ENCODE data around the gene PCYT1B. TPM values are rescaled to one million over a fixed set of nuclear protein-coding genes. Genes with fewer than 3 reads are reported as not detected.
"Not testable (repeated sequence)": the region's sequence is repeated elsewhere in the genome, so short reads cannot be mapped to it uniquely, and the experiment has no call there.

The PCYT1B gene
- total RNA-seq, 5 donors from 2014 or later (not counting 1 experiment from before 2014, with no cell fraction given): 0.06 to 0.50 TPM; not detected in 3

DNA sequence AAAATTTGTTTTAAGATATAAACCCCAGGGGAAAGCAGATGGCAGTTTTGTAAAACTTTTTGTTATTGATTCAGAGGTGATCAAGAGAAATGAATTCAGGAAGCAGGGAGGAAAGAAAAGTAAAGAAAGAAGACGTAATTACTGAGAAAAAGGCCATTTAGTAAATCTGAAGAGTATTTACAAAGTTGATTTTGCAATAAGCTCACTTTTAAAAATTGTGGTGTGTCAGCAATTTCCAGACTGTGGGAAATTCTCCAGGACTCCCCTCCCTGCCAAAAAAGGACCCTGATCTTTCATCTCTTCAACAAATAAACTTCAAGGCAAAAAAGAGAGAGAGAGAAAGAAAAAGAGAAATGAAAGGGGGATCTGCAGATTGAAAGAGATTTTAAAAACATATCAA lies 36.6 kb downstream of the PCYT1B start:
- Mint-ChIP-seq H3K36me3 (no peaks in the 10 kb centered on the region), H3K27ac (no peak overlapping the region), H3K4me1 (no peaks in the 10 kb centered on the region), H3K9me3 (no peaks in the 10 kb centered on the region), H3K27me3 (peaks cover 2 to 7% of the 10 kb centered on the region in 2 donors), H3K4me3 (no peak overlapping the region)
- ATAC-seq (replicated peaks in 1 of 4) (no peak), DNase-seq (no peak)
- Histone ChIP-seq H3K36me3 (ENCODE audit: control insufficient read depth in 2 of 2, extremely low read depth in 1 of 2, insufficient read depth in 1 of 2, low read length in 1 of 2) (no peaks in the 10 kb centered on the region), H3K4me3 (ENCODE audit: control insufficient read depth in 1 of 2, extremely low read depth in 1 of 2, low read length in 1 of 2) (no peak overlapping the region), H3K27me3 (replicated peaks in 1 of 2; ENCODE audit: control insufficient read depth in 2 of 2, extremely low read depth in 1 of 2, insufficient read depth in 2 of 2, low read length in 1 of 2) (no peaks in the 10 kb centered on the region), H3K9me3 (no peaks in the 10 kb centered on the region), H3K27ac (ENCODE audit: low read length) (no peak overlapping the region), H3K4me1 (ENCODE audit: control insufficient read depth in 1 of 2, extremely low read depth in 1 of 2, insufficient read depth in 2 of 2, low read length in 2 of 2) (no peaks in the 10 kb centered on the region)
- WGBS (ENCODE audit: insufficient coverage): no CpG with 5 or more reads among the region's 1 CpG
- POLR2A ChIA-PET: no interaction called here
- CTCF ChIA-PET: no interaction called here

DNA sequence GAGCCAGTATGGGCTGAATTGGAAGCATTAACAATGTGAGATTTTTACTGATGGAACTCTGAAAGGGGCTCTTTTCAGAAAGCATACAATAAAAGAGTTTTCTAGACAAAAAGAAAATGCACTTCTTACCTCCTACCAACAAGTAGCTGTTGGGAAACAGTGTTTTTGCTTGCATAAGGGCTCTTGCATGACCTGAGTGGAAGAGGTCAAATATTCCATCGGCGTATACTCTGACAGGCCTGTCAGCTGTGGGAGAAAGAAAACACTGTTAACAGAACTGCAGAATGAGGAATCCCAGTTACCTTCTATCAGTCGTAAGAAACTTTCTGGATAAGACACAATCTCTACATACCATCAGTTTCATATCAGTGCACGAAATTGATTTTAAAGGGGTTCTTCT lies 39.5 kb downstream of the PCYT1B start:
- H3K27ac Mint-ChIP-seq: no peak overlapping the region
- Histone ChIP-seq H3K9me3 (no peaks in the 10 kb centered on the region), H3K27ac (ENCODE audit: low read length) (no peak overlapping the region), H3K27me3 (replicated peaks in 1 of 2; ENCODE audit: control insufficient read depth in 2 of 2, extremely low read depth in 1 of 2, insufficient read depth in 2 of 2, low read length in 1 of 2) (peaks cover 0 to 2% of the 10 kb centered on the region in 2 experiments), H3K4me1 (ENCODE audit: control insufficient read depth in 1 of 2, extremely low read depth in 1 of 2, insufficient read depth in 2 of 2, low read length in 2 of 2) (no peaks in the 10 kb centered on the region), H3K4me3 (ENCODE audit: control insufficient read depth in 1 of 2, extremely low read depth in 1 of 2, low read length in 1 of 2) (no peak overlapping the region), H3K36me3 (ENCODE audit: control insufficient read depth in 2 of 2, extremely low read depth in 1 of 2, insufficient read depth in 1 of 2, low read length in 1 of 2) (no peaks in the 10 kb centered on the region)
- CTCF ChIA-PET: no interaction called here
- H3K27me3 Mint-ChIP-seq: peaks cover 5 to 13% of the 10 kb centered on the region in 2 donors
- DNase-seq (no peak), ATAC-seq (replicated peaks in 1 of 4) (no peak)
- no peaks in the 10 kb centered on the region for H3K36me3 Mint-ChIP-seq
- no CpG with 5 or more reads among the region's 4 CpGs for WGBS (ENCODE audit: insufficient coverage)
- H3K4me3 Mint-ChIP-seq: no peak overlapping the region
- no peaks in the 10 kb centered on the region for H3K4me1 Mint-ChIP-seq
- POLR2A ChIA-PET: no interaction called here
- no peaks in the 10 kb centered on the region for H3K9me3 Mint-ChIP-seq

- H3K4me3 ChIP-seq (ENCODE audit: control insufficient read depth in 1 of 2, extremely low read depth in 1 of 2, low read length in 1 of 2); ATAC-seq (replicated peaks in 1 of 4); H3K27ac Mint-ChIP-seq; POLR2A ChIA-PET; DNase-seq; H3K36me3 ChIP-seq (ENCODE audit: control insufficient read depth in 2 of 2, extremely low read depth in 1 of 2, insufficient read depth in 1 of 2, low read length in 1 of 2); CTCF ChIA-PET; H3K36me3 Mint-ChIP-seq; H3K27ac ChIP-seq (ENCODE audit: low read length); H3K4me1 ChIP-seq (ENCODE audit: control insufficient read depth in 1 of 2, extremely low read depth in 1 of 2, insufficient read depth in 2 of 2, low read length in 2 of 2); H3K4me3 Mint-ChIP-seq; H3K27me3 ChIP-seq (replicated peaks in 1 of 2; ENCODE audit: control insufficient read depth in 2 of 2, extremely low read depth in 1 of 2, insufficient read depth in 2 of 2, low read length in 1 of 2); H3K4me1 Mint-ChIP-seq; H3K9me3 Mint-ChIP-seq; H3K9me3 ChIP-seq: not testable (repeated sequence)
- no CpG with 5 or more reads among the region's 3 CpGs for WGBS (ENCODE audit: insufficient coverage)
- peaks cover 5 to 22% of the 10 kb centered on the region in 2 donors for H3K27me3 Mint-ChIP-seq
Observed at GRCh38 chrX:24605941-24606340, 41.2 kb downstream of the PCYT1B start.

- H3K27ac ChIP-seq (ENCODE audit: low read length): no peak overlapping the region
- ATAC-seq (replicated peaks in 1 of 4) (no peak), DNase-seq (no peak)
- H3K9me3 Mint-ChIP-seq: no peaks in the 10 kb centered on the region
- no peak overlapping the region for H3K27ac Mint-ChIP-seq
- peaks cover 0 to 2% of the 10 kb centered on the region in 2 experiments for H3K27me3 ChIP-seq (replicated peaks in 1 of 2; ENCODE audit: control insufficient read depth in 2 of 2, extremely low read depth in 1 of 2, insufficient read depth in 2 of 2, low read length in 1 of 2)
- H3K36me3 Mint-ChIP-seq: no peaks in the 10 kb centered on the region
- H3K4me3 ChIP-seq (ENCODE audit: control insufficient read depth in 1 of 2, extremely low read depth in 1 of 2, low read length in 1 of 2): no peak overlapping the region
- H3K36me3 ChIP-seq (ENCODE audit: control insufficient read depth in 2 of 2, extremely low read depth in 1 of 2, insufficient read depth in 1 of 2, low read length in 1 of 2): no peaks in the 10 kb centered on the region
- H3K27me3 Mint-ChIP-seq: peaks cover 9 to 19% of the 10 kb centered on the region in 2 donors
- no peak overlapping the region for H3K4me3 Mint-ChIP-seq
- ChIA-PET CTCF (no interaction called here), POLR2A (no interaction called here)
- no peaks in the 10 kb centered on the region for H3K9me3 ChIP-seq
- no peaks in the 10 kb centered on the region for H3K4me1 ChIP-seq (ENCODE audit: control insufficient read depth in 1 of 2, extremely low read depth in 1 of 2, insufficient read depth in 2 of 2, low read length in 2 of 2)
- H3K4me1 Mint-ChIP-seq: no peaks in the 10 kb centered on the region
- no CpG with 5 or more reads among the region's 1 CpG for WGBS (ENCODE audit: insufficient coverage)
Observed at GRCh38 chrX:24603191-24603590, 44.0 kb downstream of the PCYT1B start.

- ATAC-seq (replicated peaks in 1 of 4) (no peak), DNase-seq (no peak)
- H3K36me3 Mint-ChIP-seq: no peaks in the 10 kb centered on the region
- CTCF ChIA-PET: interaction anchor here in 1 of 2 donors (0.7 kb wide), 1 partner anchor 55 kb away, joined by 4 read pairs; no protein-coding TSS in a partner anchor
- H3K27ac Mint-ChIP-seq: no peak overlapping the region
- no peaks in the 10 kb centered on the region for H3K9me3 ChIP-seq
- H3K27ac ChIP-seq (ENCODE audit: low read length): no peak overlapping the region
- H3K4me3 ChIP-seq (ENCODE audit: control insufficient read depth in 1 of 2, extremely low read depth in 1 of 2, low read length in 1 of 2): no peak overlapping the region
- no peaks in the 10 kb centered on the region for H3K9me3 Mint-ChIP-seq
- no peak overlapping the region for H3K4me3 Mint-ChIP-seq
- WGBS (ENCODE audit: insufficient coverage): 100% methylated on average over 1 of the region's 4 CpGs
- H3K27me3 Mint-ChIP-seq: peaks cover 7 to 19% of the 10 kb centered on the region in 2 donors
- H3K4me1 Mint-ChIP-seq: no peaks in the 10 kb centered on the region
- no peaks in the 10 kb centered on the region for H3K36me3 ChIP-seq (ENCODE audit: control insufficient read depth in 2 of 2, extremely low read depth in 1 of 2, insufficient read depth in 1 of 2, low read length in 1 of 2)
- POLR2A ChIA-PET: interaction anchor here in 1 of 2 donors (0.5 kb wide), 1 partner anchor 8 kb away, joined by 3 read pairs; no protein-coding TSS in a partner anchor
- H3K4me1 ChIP-seq (ENCODE audit: control insufficient read depth in 1 of 2, extremely low read depth in 1 of 2, insufficient read depth in 2 of 2, low read length in 2 of 2): no peaks in the 10 kb centered on the region
- H3K27me3 ChIP-seq (replicated peaks in 1 of 2; ENCODE audit: control insufficient read depth in 2 of 2, extremely low read depth in 1 of 2, insufficient read depth in 2 of 2, low read length in 1 of 2): peaks cover 0 to 2% of the 10 kb centered on the region in 2 experiments
Observed at GRCh38 chrX:24601858-24602257, 45.3 kb downstream of the PCYT1B start.

DNA sequence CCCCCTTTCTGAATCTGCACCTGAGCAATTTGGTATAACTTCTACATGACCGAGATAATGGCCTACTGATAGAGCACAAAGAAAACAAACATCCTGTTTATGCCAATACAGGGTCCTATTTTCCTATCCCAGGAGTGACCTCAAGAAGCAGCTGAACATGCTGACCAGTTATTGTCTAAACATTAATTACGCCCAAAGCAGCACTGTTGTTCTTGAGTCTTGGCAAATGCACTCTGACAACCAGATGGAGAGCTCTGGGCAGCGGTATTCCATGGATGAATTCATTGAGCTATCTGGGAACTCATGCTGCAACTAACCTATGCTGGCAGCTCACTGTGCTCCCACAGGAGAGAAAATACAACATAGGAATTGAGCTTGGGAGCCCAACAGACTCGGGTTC lies 52.6 kb downstream of the PCYT1B start:
- Histone ChIP-seq H3K4me3 (ENCODE audit: control insufficient read depth in 1 of 2, extremely low read depth in 1 of 2, low read length in 1 of 2) (no peak overlapping the region), H3K27me3 (replicated peaks in 1 of 2; ENCODE audit: control insufficient read depth in 2 of 2, extremely low read depth in 1 of 2, insufficient read depth in 2 of 2, low read length in 1 of 2) (no peaks in the 10 kb centered on the region), H3K4me1 (ENCODE audit: control insufficient read depth in 1 of 2, extremely low read depth in 1 of 2, insufficient read depth in 2 of 2, low read length in 2 of 2) (no peaks in the 10 kb centered on the region), H3K36me3 (ENCODE audit: control insufficient read depth in 2 of 2, extremely low read depth in 1 of 2, insufficient read depth in 1 of 2, low read length in 1 of 2) (no peaks in the 10 kb centered on the region), H3K9me3 (no peaks in the 10 kb centered on the region), H3K27ac (ENCODE audit: low read length) (no peak overlapping the region)
- H3K27ac Mint-ChIP-seq: no peak overlapping the region
- H3K4me3 Mint-ChIP-seq: no peak overlapping the region
- ChIA-PET POLR2A (no interaction called here), CTCF (no interaction called here)
- 100% methylated on average over 2 of the region's 4 CpGs for WGBS (ENCODE audit: insufficient coverage)
- no peaks in the 10 kb centered on the region for H3K36me3 Mint-ChIP-seq
- DNase-seq (no peak), ATAC-seq (replicated peaks in 1 of 4) (no peak)
- no peaks in the 10 kb centered on the region for H3K9me3 Mint-ChIP-seq
- H3K27me3 Mint-ChIP-seq: peaks cover 4 to 12% of the 10 kb centered on the region in 2 donors
- H3K4me1 Mint-ChIP-seq: no peaks in the 10 kb centered on the region

- Histone ChIP-seq H3K4me3 (ENCODE audit: control insufficient read depth in 1 of 2, extremely low read depth in 1 of 2, low read length in 1 of 2) (no peak overlapping the region), H3K9me3 (no peaks in the 10 kb centered on the region), H3K4me1 (ENCODE audit: control insufficient read depth in 1 of 2, extremely low read depth in 1 of 2, insufficient read depth in 2 of 2, low read length in 2 of 2) (no peaks in the 10 kb centered on the region), H3K27ac (ENCODE audit: low read length) (no peak overlapping the region), H3K36me3 (ENCODE audit: control insufficient read depth in 2 of 2, extremely low read depth in 1 of 2, insufficient read depth in 1 of 2, low read length in 1 of 2) (no peaks in the 10 kb centered on the region), H3K27me3 (replicated peaks in 1 of 2; ENCODE audit: control insufficient read depth in 2 of 2, extremely low read depth in 1 of 2, insufficient read depth in 2 of 2, low read length in 1 of 2) (no peaks in the 10 kb centered on the region)
- ATAC-seq (replicated peaks in 1 of 4) (no peak), DNase-seq (no peak)
- ChIA-PET CTCF (no interaction called here), POLR2A (no interaction called here)
- no peak overlapping the region for H3K4me3 Mint-ChIP-seq
- no peaks in the 10 kb centered on the region for H3K36me3 Mint-ChIP-seq
- no peak overlapping the region for H3K27ac Mint-ChIP-seq
- H3K9me3 Mint-ChIP-seq: no peaks in the 10 kb centered on the region
- H3K4me1 Mint-ChIP-seq: no peaks in the 10 kb centered on the region
- no CpG with 5 or more reads among the region's 5 CpGs for WGBS (ENCODE audit: insufficient coverage)
- H3K27me3 Mint-ChIP-seq: peaks cover 2 to 10% of the 10 kb centered on the region in 2 donors
Observed at GRCh38 chrX:24590111-24590510, 57.0 kb downstream of the PCYT1B start.

All from T-cell (primary cell).